Measurements from ENCODE around the gene RAB3IP. TPM values are rescaled to one million over a fixed set of nuclear protein-coding genes. Genes with fewer than 3 reads are reported as not detected.

Gene RAB3IP
- total and polyA plus RNA-seq, 3 experiments from 2014 or later = 33.8 to 39.7 (median 34.0) TPM

DNA sequence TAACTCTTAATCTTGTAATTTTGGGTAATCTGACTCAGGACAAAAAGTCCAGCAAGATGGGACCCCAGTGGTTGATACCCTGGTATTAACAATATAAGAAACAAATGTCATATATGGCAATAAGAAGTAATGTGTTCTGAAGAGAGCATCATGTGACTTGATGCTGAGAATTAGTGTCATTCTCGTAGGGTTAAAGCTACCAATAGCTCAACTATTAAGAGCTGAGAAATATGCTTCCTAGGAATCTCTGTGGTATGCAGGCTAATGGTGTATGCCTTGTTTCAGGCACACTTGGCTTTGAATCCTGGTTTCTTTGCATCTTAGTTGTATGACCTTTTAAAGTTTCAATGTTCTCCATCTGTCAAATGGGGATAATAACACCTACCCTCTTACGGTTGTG, 95.5 kb downstream of the RAB3IP start:
- Histone ChIP-seq H3K4me3 (ENCODE audit: low read length) (no peak overlapping the region), H3K27me3 (ENCODE audit: insufficient read depth, low read length, poor library complexity, severe bottlenecking) (no peaks in the 10 kb centered on the region), H3K9me3 (ENCODE audit: low read length) (no peaks in the 10 kb centered on the region), H3K36me3 (ENCODE audit: insufficient read depth, low read length) (no peaks in the 10 kb centered on the region), H3K4me1 (ENCODE audit: insufficient read depth, low read length) (no peaks in the 10 kb centered on the region), H3K27ac (ENCODE audit: low read depth, low read length) (no peak overlapping the region)
- ChIA-PET POLR2A (no interaction called here), CTCF (no interaction called here)
- Mint-ChIP-seq H3K27ac (no peak overlapping the region), H3K36me3 (no peaks in the 10 kb centered on the region), H3K27me3 (peaks cover 6 to 23% of the 10 kb centered on the region in 2 donors), H3K4me3 (no peak overlapping the region), H3K4me1 (no peaks in the 10 kb centered on the region), H3K9me3 (no peaks in the 10 kb centered on the region)
- DNase-seq = no peak

DNA sequence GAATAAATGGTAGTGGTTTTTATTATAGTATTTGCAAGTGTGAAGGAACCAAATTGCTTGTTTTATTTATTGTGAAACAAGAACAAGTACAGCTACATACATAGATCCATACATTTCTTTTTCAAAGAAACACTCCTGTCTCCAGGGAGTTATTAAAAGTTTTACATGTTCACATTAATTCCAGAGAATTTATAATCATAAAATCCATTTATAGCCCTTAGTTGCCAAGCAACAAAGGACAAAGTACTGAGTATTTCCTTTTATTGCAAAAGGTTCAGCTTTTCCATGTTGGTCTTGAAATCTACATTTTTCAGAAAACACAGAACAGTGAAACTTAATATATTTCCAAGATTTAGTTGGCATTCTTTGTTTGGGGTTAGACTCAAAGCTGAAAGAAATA, 95.9 kb downstream of the RAB3IP start:
- Histone ChIP-seq H3K4me3 (ENCODE audit: low read length) (no peak overlapping the region), H3K27ac (ENCODE audit: low read depth, low read length) (no peak overlapping the region), H3K9me3 (ENCODE audit: low read length) (no peaks in the 10 kb centered on the region), H3K4me1 (ENCODE audit: insufficient read depth, low read length) (no peaks in the 10 kb centered on the region), H3K36me3 (ENCODE audit: insufficient read depth, low read length) (no peaks in the 10 kb centered on the region), H3K27me3 (ENCODE audit: insufficient read depth, low read length, poor library complexity, severe bottlenecking) (no peaks in the 10 kb centered on the region)
- Mint-ChIP-seq H3K9me3 (no peaks in the 10 kb centered on the region), H3K4me3 (no peak overlapping the region), H3K4me1 (no peaks in the 10 kb centered on the region), H3K27me3 (peaks cover 4 to 18% of the 10 kb centered on the region in 2 donors), H3K36me3 (no peaks in the 10 kb centered on the region), H3K27ac (no peak overlapping the region)
- ChIA-PET CTCF (no interaction called here), POLR2A (no interaction called here)
- DNase-seq = no peak

DNA sequence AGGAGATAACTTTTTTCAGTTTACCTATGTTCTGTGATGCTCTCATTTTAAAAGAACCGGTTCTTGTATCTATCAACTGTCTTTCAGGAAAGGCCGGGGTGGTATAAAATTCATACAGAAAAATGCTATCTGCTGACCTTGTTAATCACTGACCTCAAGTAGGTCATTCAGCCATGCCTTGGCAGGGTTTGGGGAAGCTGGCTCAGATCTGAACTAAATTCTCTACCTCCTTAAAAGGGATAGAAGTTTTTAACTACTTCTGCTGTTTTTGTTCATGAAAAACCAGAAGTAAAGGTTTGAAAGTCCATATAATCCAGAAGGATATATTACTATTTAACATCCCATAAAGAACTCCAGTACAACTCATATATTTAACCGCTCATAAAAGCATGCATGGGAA, 96.4 kb downstream of the RAB3IP start:
- Mint-ChIP-seq H3K4me1 (no peaks in the 10 kb centered on the region), H3K27ac (no peak overlapping the region), H3K4me3 (no peak overlapping the region), H3K9me3 (no peaks in the 10 kb centered on the region), H3K27me3 (peaks cover 4 to 17% of the 10 kb centered on the region in 2 donors), H3K36me3 (no peaks in the 10 kb centered on the region)
- H3K9me3 ChIP-seq (ENCODE audit: low read length) = no peaks in the 10 kb centered on the region
- no peak overlapping the region for H3K4me3 ChIP-seq (ENCODE audit: low read length)
- H3K4me1 ChIP-seq (ENCODE audit: insufficient read depth, low read length) = no peaks in the 10 kb centered on the region
- no peaks in the 10 kb centered on the region for H3K36me3 ChIP-seq (ENCODE audit: insufficient read depth, low read length)
- CTCF ChIA-PET = no interaction called here
- H3K27ac ChIP-seq (ENCODE audit: low read depth, low read length) = no peak overlapping the region
- no peaks in the 10 kb centered on the region for H3K27me3 ChIP-seq (ENCODE audit: insufficient read depth, low read length, poor library complexity, severe bottlenecking)
- no peak for DNase-seq
- POLR2A ChIA-PET = no interaction called here

DNA sequence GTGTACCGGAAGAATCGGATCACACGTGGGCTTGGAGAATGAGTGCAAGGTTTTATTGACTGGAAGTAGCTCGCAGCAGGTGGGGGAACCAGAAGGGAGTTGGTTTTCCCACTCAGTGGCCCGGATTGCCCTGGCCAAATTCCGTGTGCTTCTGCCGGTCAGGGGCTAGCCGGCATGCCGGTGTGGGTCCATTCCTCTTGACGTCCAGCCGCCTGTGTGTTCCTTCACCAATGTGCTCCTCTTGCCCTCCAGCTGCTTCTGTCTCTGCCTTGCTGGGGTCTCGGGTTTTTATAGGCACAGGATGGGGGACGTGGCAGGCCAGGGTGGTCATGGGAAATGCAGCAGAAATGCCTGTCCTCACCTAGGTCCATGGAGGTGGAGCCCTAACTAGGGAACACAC, 97.4 kb downstream of the RAB3IP start:
- H3K27ac ChIP-seq (ENCODE audit: low read depth, low read length) = no peak overlapping the region
- no peaks in the 10 kb centered on the region for H3K4me1 ChIP-seq (ENCODE audit: insufficient read depth, low read length)
- Mint-ChIP-seq H3K4me3 (no peak overlapping the region), H3K27me3 (peaks cover 4 to 16% of the 10 kb centered on the region in 2 donors), H3K9me3 (no peaks in the 10 kb centered on the region), H3K36me3 (no peaks in the 10 kb centered on the region), H3K27ac (no peak overlapping the region), H3K4me1 (no peaks in the 10 kb centered on the region)
- no peaks in the 10 kb centered on the region for H3K9me3 ChIP-seq (ENCODE audit: low read length)
- H3K4me3 ChIP-seq (ENCODE audit: low read length) = no peak overlapping the region
- no peaks in the 10 kb centered on the region for H3K36me3 ChIP-seq (ENCODE audit: insufficient read depth, low read length)
- no peak for DNase-seq
- ChIA-PET CTCF (no interaction called here), POLR2A (no interaction called here)
- no peaks in the 10 kb centered on the region for H3K27me3 ChIP-seq (ENCODE audit: insufficient read depth, low read length, poor library complexity, severe bottlenecking)

DNA sequence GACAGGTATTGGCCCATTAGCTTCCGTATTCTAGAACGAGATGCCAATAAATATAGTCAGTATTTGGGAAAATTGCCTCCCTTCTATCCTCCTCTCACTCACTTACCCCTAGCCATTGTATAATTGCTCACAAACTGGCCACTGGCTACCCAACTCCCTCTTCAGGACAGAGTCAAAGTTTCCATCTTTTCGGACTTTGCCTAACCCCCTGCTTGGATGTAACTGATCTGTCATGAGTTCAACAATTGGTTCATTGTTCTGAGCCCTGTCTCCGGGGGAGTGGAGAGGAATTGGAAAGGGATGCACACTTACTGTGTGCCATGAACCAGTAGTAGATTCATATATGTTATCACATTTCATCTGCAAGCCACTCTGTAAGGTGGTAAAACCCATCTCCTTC, 98.5 kb downstream of the RAB3IP start:
- no peak for DNase-seq
- ChIA-PET POLR2A (no interaction called here), CTCF (no interaction called here)
- Mint-ChIP-seq H3K27me3 (peaks cover 5 to 21% of the 10 kb centered on the region in 2 donors), H3K36me3 (no peaks in the 10 kb centered on the region), H3K4me1 (no peaks in the 10 kb centered on the region), H3K4me3 (no peak overlapping the region), H3K27ac (no peak overlapping the region), H3K9me3 (no peaks in the 10 kb centered on the region)
- Histone ChIP-seq H3K27me3 (ENCODE audit: insufficient read depth, low read length, poor library complexity, severe bottlenecking) (no peaks in the 10 kb centered on the region), H3K36me3 (ENCODE audit: insufficient read depth, low read length) (no peaks in the 10 kb centered on the region), H3K4me3 (ENCODE audit: low read length) (no peak overlapping the region), H3K4me1 (ENCODE audit: insufficient read depth, low read length) (no peaks in the 10 kb centered on the region), H3K9me3 (ENCODE audit: low read length) (no peaks in the 10 kb centered on the region), H3K27ac (ENCODE audit: low read depth, low read length) (no peak overlapping the region)

DNA sequence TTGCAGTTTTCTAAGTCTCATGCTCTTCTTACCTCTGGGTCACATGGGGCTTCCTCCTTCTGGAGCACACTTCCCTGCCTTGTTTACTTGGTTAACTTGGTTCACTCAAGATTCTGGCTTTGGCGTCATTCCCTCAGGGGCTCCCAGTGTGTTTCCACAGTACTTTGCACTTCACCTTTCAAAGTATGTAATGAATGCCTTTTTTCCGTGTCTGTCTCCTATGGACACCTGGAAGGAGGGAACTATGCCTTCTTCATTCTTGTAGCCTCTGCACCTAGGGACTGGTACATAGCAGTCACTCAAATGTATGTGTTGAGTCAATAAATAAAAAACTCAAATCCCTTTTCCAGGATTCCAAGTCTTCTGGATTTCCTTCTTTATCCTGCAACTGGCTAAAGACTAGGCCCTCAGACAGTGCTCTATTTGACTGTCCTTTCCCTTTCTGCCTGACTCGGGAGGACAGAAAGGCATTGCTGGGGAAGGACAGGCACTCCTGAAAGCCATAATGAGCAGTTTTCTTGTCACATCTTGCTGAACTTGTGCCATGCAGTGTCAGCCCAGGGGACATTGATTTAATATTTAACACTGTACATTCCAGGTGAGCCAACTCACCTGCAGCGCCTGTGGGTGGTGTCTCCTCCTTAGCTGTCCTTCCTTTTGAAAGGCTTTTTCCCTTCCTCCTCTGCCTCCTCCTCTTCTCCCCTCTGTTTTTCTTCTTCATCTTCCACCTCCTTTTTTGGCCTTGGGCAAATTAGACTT, 99.2 kb downstream of the RAB3IP start:
- CTCF ChIA-PET = no interaction called here
- no peaks in the 10 kb centered on the region for H3K9me3 Mint-ChIP-seq

DNA sequence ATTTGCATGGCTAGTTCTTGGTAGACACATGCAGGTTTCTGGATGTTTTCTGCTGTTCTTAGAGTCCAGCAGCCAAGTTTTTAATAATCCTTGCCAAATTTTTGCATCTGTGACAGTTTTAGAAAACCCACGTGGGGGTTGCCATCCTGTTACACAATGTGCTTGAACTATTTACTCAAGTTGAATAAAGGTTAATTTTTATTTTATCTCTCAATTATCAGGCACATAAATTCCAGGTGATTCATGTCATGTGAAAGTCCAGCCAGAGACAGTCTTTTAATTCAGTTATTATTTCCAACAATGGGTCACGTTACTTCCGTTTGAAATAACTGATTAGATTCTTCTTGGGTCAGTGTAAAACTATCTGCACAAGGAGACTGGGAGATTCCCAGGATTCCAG, 102.1 kb downstream of the RAB3IP start:
- Mint-ChIP-seq H3K4me3 (no peak overlapping the region), H3K4me1 (no peaks in the 10 kb centered on the region)

More for the DNA sequence above, 99.2 kb downstream of the RAB3IP start:
- no peak for DNase-seq
- POLR2A ChIA-PET = no interaction called here
- Histone ChIP-seq H3K27ac (ENCODE audit: low read depth, low read length) (no peak overlapping the region), H3K9me3 (ENCODE audit: low read length) (no peaks in the 10 kb centered on the region), H3K27me3 (ENCODE audit: insufficient read depth, low read length, poor library complexity, severe bottlenecking) (no peaks in the 10 kb centered on the region), H3K4me1 (ENCODE audit: insufficient read depth, low read length) (no peaks in the 10 kb centered on the region), H3K4me3 (ENCODE audit: low read length) (no peak overlapping the region), H3K36me3 (ENCODE audit: insufficient read depth, low read length) (no peaks in the 10 kb centered on the region)
- no peaks in the 10 kb centered on the region for H3K36me3 Mint-ChIP-seq
- H3K27me3 Mint-ChIP-seq = peaks cover 5 to 18% of the 10 kb centered on the region in 2 donors
- H3K27ac Mint-ChIP-seq = no peak overlapping the region
- H3K4me3 Mint-ChIP-seq = no peak overlapping the region
- no peaks in the 10 kb centered on the region for H3K4me1 Mint-ChIP-seq

DNA sequence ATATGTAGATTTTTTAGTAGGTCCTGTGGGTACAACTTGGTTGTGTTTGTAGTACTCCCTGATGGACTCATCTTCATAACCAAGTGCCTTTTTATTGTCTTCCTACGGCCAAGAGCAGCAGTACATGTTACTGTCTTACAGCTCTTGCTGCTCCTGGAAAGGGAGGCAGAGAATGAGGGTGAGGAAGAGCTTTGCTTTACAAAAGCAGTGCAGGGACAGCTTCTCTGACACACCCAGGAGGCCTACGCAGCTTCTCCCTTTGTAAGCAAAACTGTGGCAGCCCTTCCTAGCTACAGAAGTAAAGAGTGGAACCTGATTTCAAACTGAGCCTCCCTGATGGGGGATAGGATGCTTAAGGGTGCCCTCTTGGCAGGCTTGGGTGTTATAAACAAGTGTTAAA, 104.9 kb downstream of the RAB3IP start:
- no peaks in the 10 kb centered on the region for H3K27me3 ChIP-seq (ENCODE audit: insufficient read depth, low read length, poor library complexity, severe bottlenecking)
- no peaks in the 10 kb centered on the region for H3K4me1 Mint-ChIP-seq
- no peak overlapping the region for H3K27ac Mint-ChIP-seq
- H3K9me3 Mint-ChIP-seq = no peaks in the 10 kb centered on the region
- H3K9me3 ChIP-seq (ENCODE audit: low read length) = no peaks in the 10 kb centered on the region
- H3K4me1 ChIP-seq (ENCODE audit: insufficient read depth, low read length) = no peaks in the 10 kb centered on the region
- CTCF ChIA-PET = no interaction called here
- no peaks in the 10 kb centered on the region for H3K36me3 ChIP-seq (ENCODE audit: insufficient read depth, low read length)
- H3K27ac ChIP-seq (ENCODE audit: low read depth, low read length) = no peak overlapping the region
- POLR2A ChIA-PET = no interaction called here
- DNase-seq = no peak
- H3K27me3 Mint-ChIP-seq = peaks cover 14 to 18% of the 10 kb centered on the region in 2 donors
- no peaks in the 10 kb centered on the region for H3K36me3 Mint-ChIP-seq
- no peak overlapping the region for H3K4me3 ChIP-seq (ENCODE audit: low read length)
- no peak overlapping the region for H3K4me3 Mint-ChIP-seq

More for the DNA sequence above, 102.1 kb downstream of the RAB3IP start:
- DNase-seq = no peak
- no peak overlapping the region for H3K27ac Mint-ChIP-seq
- no peaks in the 10 kb centered on the region for H3K27me3 ChIP-seq (ENCODE audit: insufficient read depth, low read length, poor library complexity, severe bottlenecking)
- H3K9me3 Mint-ChIP-seq = no peaks in the 10 kb centered on the region
- peaks cover 14 to 15% of the 10 kb centered on the region in 2 donors for H3K27me3 Mint-ChIP-seq
- no peaks in the 10 kb centered on the region for H3K36me3 Mint-ChIP-seq
- ChIA-PET CTCF (no interaction called here), POLR2A (no interaction called here)
- H3K36me3 ChIP-seq (ENCODE audit: insufficient read depth, low read length) = no peaks in the 10 kb centered on the region
- no peak overlapping the region for H3K4me3 ChIP-seq (ENCODE audit: low read length)
- no peak overlapping the region for H3K27ac ChIP-seq (ENCODE audit: low read depth, low read length)
- no peaks in the 10 kb centered on the region for H3K9me3 ChIP-seq (ENCODE audit: low read length)
- H3K4me1 ChIP-seq (ENCODE audit: insufficient read depth, low read length) = no peaks in the 10 kb centered on the region

Measured in CD8-positive, alpha-beta memory T cell (primary cell).